SH-SY5Y (cell line): ENCODE measurements around the gene NT5C3A.

Source experiments
- GATA2 ChIP-seq: IDR thresholded peaks from 2 replicates; pipeline ENCODE4 v1.6.1; 2011; ENCODE audit warnings: mild to moderate bottlenecking, low read depth, low read length
- GATA3 ChIP-seq: IDR thresholded peaks from 2 replicates; pipeline ENCODE4 v1.6.1; 2011; ENCODE audit warnings: low read depth, mild to moderate bottlenecking, low read length, moderate library complexity

The NT5C3A gene

DNA sequence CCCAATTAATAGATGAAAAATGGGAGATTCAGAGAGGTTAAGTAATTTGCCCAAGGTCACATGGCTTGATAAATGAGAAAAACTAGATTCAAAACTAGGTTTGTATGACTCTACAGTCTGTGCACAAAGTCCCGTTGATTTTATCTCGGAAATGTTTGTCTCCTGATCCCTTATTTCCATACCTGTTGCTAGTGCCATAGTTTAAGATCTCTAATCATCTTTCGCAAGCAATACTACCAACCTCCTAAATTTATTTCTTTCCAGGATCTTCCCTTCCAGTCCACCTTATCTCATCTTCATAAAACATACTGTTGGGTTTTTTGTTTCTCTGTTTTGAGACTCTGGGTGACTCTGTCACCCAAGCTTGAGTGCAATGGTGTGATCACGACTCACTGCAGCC lies 2.9 kb downstream of the NT5C3A start:
- TF ChIP-seq GATA3 (no peak), GATA2 (no peak)

DNA sequence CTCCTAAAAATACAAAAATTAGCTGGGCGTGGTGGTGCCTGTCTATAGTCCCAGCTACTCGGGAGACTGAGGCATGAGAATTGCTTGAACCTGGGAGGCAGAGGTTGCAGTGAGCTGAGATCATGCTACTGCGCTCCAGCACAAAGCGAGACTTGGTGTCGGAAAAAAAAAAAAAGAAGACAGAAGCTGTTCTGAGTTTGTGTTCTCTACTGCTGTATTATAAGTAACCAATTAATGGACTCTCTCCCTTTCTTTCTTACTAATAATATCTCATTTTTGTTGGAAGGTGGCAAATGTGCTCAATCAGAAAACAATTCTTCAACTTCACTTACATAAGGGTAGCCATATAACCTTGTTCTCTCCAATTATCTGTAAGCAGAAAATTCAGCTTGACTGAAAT lies 7.4 kb downstream of the NT5C3A start:
- no peak for TF ChIP-seq GATA2
- TF ChIP-seq GATA3 = no peak

DNA sequence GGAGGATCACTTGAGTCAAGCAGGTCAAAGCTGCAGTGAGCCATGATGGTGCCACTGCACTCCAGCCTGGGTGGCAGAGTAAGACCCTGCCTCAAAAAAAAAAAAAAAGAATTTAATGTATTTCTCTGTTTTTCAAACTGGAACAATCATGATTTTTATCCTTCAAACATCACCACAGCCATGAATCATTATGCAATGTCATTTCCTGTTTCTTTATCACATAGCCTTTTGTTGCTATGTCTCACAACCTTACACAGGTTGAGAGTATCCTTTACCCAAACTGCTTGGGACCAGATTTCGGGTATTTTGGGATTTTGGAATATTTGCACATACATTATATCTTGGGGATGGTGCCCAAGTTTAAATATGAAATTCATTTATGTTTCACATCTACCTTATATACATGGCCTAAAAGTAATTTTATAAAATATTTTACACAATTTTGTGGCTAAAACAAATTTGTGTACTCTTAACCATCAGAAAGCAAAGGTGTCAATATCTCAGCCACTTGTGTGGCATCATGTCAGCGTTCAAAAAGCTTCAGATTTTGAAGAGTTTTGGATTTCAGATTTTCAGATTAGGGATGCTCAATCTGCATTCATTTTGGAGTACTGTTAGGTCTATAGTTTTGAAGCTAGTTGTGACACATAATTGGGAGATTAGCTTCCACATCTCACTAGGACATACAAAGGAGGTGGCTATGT lies 8.2 kb downstream of the NT5C3A start:
- TF ChIP-seq GATA2 (no peak), GATA3 (no peak)

DNA sequence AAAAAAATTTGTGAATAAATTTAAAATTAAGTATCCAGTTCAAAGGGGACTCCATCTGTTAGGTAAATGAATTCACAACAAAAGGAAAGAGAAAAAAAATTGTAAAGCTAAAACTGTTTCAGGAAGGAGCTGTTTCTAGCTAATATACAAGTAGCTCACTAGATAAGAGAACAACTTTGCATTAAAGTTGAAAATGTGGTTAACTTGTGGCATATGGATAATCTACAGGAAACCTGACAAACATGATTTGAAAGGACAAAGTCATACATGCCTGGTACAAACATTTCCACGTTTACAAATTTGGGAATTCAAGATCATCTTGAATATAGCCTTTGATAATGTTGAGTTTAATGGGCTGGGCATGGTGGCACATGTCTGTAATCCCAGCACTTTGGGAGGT lies 8.9 kb downstream of the NT5C3A start:
- TF ChIP-seq GATA2 (no peak), GATA3 (no peak)

DNA sequence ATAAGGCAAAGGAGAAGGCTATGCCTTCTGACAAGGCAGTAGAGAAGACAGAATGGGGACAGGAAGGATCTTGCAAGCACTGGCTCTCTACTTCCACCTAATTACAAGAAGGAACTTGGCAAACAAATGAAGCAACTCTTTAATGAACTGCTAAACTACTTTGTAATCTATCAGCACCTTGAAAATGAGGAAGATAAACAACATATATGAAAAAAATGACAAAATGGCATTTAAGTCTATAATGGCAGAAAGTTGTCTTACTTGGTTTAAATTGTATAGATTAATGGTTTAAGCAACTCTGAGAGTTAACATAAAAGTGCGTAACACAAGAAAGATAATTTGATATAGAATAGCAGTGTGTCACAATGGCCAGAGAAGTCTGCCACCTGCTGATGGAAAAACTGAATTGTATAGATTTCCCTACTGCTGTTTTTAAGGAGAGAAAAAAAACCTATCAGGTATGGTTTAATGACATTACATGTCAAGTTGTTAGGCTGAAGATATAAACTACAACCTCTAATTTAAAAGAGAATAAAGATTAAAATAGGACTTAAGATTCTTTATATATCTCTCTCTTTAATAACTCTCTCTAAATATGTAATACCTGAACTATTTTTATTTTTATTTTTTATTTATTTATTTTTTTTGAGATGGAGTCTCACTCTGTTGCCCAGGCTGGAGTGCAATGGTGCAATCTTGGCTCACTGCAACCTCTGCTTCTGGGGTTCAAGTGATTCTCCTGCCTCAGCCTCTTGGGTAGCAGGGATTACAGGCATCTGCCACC lies 11.8 kb downstream of the NT5C3A start:
- TF ChIP-seq GATA2 (no peak), GATA3 (no peak)

DNA sequence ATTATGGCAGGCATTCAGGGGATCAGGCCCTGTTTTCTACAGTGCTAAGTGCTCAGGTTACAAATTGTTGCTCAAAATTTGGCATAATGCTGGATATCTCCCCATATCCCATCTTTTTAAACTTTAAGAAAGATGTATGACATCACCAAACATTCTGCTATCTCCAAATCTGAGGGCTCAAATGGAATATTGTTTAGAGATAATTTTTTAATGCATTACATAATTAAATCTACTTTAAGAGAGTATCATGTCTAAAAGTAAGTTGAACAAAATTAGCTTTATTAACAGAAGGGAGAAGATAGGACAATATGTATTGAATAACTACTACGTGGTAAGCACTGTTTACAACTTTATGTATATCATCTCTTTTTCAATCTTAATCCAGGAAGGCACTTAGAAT lies 13.9 kb downstream of the NT5C3A start:
- TF ChIP-seq GATA2 = no peak

DNA sequence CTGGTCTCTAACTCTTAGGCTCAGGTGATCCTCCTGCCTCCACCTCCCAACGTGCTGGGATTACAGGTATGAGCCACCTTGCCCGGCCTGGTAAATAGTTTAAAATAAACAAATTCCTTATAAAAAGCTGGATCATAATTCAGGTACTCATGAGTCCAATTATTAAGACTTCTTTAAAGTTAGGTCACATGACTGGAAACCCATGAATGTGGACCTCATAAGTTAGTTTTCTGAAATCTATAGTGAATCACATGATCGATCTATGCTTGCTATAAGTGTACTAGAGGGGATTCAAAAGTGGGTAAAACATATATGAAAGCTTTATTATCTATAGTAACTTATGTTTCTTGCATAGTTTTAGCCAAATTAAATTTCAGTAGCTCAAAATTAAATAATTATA lies 14.3 kb downstream of the NT5C3A start:
- TF ChIP-seq GATA2 (no peak), GATA3 (no peak)

DNA sequence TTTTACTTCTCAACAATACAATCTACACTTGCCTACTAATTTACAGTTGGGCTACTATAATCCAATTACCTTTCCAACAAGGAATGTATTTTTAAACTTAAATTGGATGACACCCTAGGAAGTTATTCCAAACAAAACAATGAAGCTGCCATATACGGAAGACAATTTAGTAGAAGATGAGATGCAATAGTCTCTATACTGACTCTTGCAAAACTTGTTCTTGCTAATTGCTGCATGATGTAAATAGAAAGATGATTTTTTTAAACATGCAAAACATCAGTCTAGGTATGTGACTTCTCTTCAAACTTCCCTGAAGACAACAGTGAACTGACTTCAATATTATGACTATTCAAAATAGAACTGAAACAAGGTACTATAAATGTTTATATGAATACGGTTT lies 17.6 kb downstream of the NT5C3A start:
- TF ChIP-seq GATA2 = no peak
- TF ChIP-seq GATA3 = no peak

DNA sequence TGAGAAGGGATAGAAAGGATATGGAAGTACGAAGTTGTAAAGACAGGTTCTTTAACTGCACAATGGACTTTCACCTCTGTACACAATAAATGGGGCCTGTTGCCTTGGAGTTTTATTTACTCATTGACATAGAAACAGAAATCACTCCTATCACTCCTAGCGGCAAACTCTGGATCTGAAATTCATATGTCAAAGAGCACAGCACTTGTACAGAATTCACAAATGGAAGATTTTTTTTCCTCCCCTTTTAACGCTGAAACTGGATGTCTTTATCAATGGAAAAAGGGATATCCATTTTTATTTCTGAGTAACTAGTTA lies 18.2 kb downstream of the NT5C3A start:
- TF ChIP-seq GATA3 = no peak
- TF ChIP-seq GATA2 = no peak

DNA sequence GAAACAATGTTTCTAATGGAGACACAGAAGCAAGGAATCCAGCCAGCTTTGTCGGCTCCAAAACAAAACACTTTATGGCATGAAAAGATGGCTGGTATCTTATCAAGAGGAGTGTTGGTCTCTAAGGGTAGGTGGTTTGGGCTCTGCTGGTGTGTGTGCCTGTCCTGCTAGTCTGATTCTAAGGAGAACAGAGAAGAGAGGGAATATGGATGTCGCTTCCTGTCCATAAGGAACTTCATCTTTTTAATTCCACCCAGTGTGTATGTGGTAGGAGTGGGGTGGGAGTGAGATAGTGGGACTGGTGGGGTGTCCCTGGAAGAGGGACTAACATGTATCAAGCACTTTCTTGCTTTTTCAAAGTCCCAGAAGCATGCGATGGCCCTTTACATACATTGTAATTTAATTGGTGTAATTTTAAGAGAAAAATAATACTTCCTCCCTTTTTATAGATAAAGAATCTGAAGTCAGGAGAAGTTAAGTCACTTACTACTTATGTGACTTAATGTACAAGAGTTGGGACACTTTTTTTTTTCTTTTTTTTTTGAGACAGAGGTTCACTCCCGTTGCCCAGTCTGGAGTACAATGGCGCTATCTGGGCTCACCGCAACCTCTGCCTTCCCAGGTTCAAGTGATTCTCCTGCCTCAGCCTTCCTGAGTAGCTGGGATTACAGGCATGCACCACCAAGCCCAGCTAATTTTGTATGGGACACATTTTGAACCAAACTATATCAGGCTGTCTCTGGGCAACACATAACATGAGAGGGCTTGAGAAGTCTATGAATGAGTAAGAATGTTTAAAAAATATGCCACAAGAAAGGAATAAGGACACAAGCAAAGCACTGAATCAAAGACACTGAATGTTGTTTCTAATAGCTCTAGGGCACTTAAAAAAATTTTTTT lies 18.8 kb downstream of the NT5C3A start:
- TF ChIP-seq GATA2 = no peak
- no peak for TF ChIP-seq GATA3

DNA sequence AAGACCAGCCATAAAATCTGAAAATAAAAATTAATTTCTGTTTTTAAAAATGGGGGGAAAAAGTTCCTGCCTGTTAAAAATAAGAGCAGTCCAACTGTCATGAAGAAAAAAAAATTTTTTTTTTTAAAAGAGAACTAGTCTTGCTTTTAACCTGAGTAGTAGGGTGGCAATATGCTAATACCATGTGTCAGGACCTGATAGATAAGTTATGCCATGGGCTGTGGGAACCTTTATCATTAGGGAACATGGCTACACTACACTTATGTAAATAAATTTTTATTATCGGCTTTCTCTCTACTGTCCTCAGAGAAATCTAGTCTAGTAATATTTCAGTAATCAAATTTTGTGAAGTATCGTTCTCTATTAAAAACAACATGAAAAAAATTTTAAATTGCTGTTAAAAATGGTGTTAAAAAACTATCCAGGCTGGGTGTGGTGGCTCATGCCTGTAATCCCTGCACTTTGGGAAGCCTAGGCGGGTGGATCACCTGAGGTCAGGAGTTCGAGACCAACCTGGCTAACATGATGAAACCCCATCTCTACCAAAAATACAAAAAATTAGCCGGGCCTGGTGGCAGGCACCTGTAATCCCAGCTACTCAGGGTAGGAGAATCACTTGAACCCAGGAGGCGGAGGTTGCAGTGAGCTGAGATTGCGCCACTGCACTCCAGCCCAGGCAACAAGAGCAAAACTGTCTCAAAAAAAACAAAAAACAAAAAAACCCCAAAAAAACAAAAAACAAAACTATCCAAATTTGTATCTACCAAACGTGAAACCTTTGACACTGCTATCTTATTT lies 20.7 kb downstream of the NT5C3A start:
- TF ChIP-seq GATA2 = no peak
- TF ChIP-seq GATA3 = no peak

DNA sequence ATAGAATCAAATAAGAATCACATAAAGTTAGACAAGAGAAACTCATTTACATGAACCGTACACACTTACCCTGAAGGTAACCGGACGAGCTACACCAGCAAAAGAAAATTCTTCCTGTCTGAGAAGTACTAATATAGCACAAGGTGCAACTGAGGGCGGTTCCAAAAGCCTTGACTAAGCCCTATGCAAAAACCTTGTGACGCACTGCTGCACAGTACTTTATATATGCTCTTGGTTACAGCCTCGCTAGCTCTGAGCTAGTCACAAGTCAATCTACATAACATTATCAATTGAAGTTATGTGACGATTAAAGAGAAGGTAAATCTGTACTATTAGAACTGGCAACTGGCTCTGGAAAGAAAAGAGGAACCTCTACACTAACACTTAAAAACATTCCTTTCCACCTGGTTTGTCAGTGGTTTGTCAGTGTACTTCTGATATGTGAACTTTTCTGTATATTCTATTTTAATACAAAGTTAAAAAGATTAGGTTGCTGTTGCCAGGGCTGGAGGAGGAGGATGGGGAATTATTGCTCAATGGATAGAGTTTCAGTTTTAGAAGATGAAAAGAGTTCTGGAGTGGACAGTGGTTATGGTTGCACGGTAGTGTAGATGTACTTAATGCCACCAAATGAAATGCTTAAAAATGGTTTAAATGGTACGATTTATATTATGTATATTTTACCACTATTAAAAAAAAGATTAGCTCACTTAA lies 21.6 kb downstream of the NT5C3A start:
- TF ChIP-seq GATA2 (no peak), GATA3 (no peak)

DNA sequence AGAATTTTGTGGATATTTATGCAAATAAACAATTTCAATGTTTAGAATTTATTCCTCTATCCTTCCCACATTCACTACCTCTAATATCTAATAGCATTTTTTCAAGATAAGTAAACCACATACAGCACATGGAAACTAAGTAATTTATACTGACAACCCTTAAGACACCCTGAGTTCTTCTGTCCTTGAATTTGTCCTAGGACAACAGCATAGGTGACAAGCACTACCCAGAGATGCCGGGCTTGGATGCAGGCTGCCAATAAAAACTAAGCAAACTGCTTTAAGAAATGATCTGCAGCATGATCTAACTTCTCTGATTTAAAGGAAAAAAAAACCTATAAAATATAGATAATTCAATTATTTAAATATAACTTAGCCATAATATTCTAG lies 22.7 kb downstream of the NT5C3A start:
- TF ChIP-seq GATA3 = no peak
- no peak for TF ChIP-seq GATA2
